CD14-positive monocyte (primary cell): ENCODE data around the gene CRTC3. TPM values are rescaled to one million over a fixed set of nuclear protein-coding genes. Genes with fewer than 3 reads are reported as not detected.
A peak's percentile ranks its signal among the peaks of the same experiment; 100 is the strongest.
"Not testable (repeated sequence)": the region's sequence is repeated elsewhere in the genome, so short reads cannot be mapped to it uniquely, and the experiment has no call there.

Source experiments
- DNase-seq, 3 donors: peaks; one replicate each; pipeline ENCODE4 v3.0.0-alpha.2; 2011 to 2022
- H2AFZ ChIP-seq: 2 replicates; pipeline ENCODE4 v1.6.0; 2012; ENCODE audit warnings: mild to moderate bottlenecking, low read depth, low read length, inconsistent platforms; ENCODE audit not compliant: insufficient read depth, poor library complexity, severe bottlenecking
- H3K27ac ChIP-seq, 2 donors: 1 replicate in 1 of 2; 2 replicates in 1 of 2; pipeline ENCODE4 v1.5.1; 2012 to 2013; ENCODE audit warnings: low read length in 2 of 2, control low read depth in 1 of 2, inconsistent platforms in 1 of 2, low read depth in 1 of 2, mild to moderate bottlenecking in 1 of 2
- H3K27me3 ChIP-seq, 2 donors: one replicate each; pipeline versions ENCODE4 v1.6.0 to v1.6.1; 2011 to 2013; ENCODE audit warnings: low read length in 2 of 2; ENCODE audit not compliant: control insufficient read depth in 2 of 2, insufficient read depth in 2 of 2
- H3K36me3 ChIP-seq, 2 donors: replicated peaks in 1 of 2; 1 replicate in 1 of 2; 2 replicates in 1 of 2; pipeline versions ENCODE4 v1.5.1 to v1.6.1; 2012 to 2013; ENCODE audit warnings: low read length in 2 of 2, control low read depth in 1 of 2, inconsistent platforms in 1 of 2, mild to moderate bottlenecking in 1 of 2; ENCODE audit not compliant: insufficient read depth in 2 of 2, control insufficient read depth in 1 of 2
- H3K4me1 ChIP-seq, 2 donors: 1 replicate in 1 of 2; 2 replicates in 1 of 2; pipeline versions ENCODE4 v1.5.1 to v1.6.1; 2012 to 2013; ENCODE audit warnings: low read length in 2 of 2, control low read depth in 1 of 2, inconsistent platforms in 1 of 2, mild to moderate bottlenecking in 1 of 2, moderate library complexity in 1 of 2; ENCODE audit not compliant: insufficient read depth in 2 of 2, control insufficient read depth in 1 of 2
- H3K4me2 ChIP-seq: replicated peaks from 2 replicates; pipeline ENCODE3; 2012; ENCODE audit warnings: low read length, moderate library complexity, mild to moderate bottlenecking; ENCODE audit not compliant: poor library complexity, severe bottlenecking; ENCODE audit errors: extremely low read depth
- H3K4me3 ChIP-seq, 3 experiments: fragments of 200-600 bp in 1 of 3; sonication (generic) in 1 of 3; replicated peaks in 1 of 3; 1 replicate in 2 of 3; 2 replicates in 1 of 3; pipeline ENCODE4 v1.5.1; 2011 to 2013; ENCODE audit warnings: low read length in 3 of 3, mild to moderate bottlenecking in 3 of 3, control low read depth in 2 of 3, low read depth in 2 of 3, inconsistent platforms in 1 of 3, moderate library complexity in 1 of 3
- H3K79me2 ChIP-seq: 2 replicates; pipeline ENCODE4 v1.6.0; 2012; ENCODE audit warnings: mild to moderate bottlenecking, control low read depth, inconsistent platforms, low read length, moderate library complexity; ENCODE audit not compliant: insufficient read depth
- H3K9ac ChIP-seq: 2 replicates; pipeline ENCODE4 v1.6.0; 2017; ENCODE audit warnings: low read length, mild to moderate bottlenecking; ENCODE audit not compliant: insufficient read depth, poor library complexity, severe bottlenecking
- H3K9me3 ChIP-seq, 2 donors: replicated peaks in 1 of 2; 1 replicate in 1 of 2; 2 replicates in 1 of 2; pipeline versions ENCODE4 v1.5.1 to v1.6.1; 2012 to 2013; ENCODE audit warnings: low read length in 2 of 2, control low read depth in 1 of 2; ENCODE audit not compliant: control insufficient read depth in 1 of 2, insufficient read depth in 1 of 2
- H4K20me1 ChIP-seq: 2 replicates; pipeline ENCODE4 v1.6.0; 2012; ENCODE audit warnings: mild to moderate bottlenecking, low read length, control low read depth, moderate library complexity; ENCODE audit not compliant: insufficient read depth
- H3K27ac Mint-ChIP-seq, 7 donors: one replicate each; pipeline ENCODE4 v1.8.0; 2020; ENCODE audit warnings: mild to moderate bottlenecking in 7 of 7, mixed read lengths in 7 of 7, moderate library complexity in 6 of 7, inconsistent platforms in 2 of 7
- H3K27me3 Mint-ChIP-seq, 3 donors: one replicate each; pipeline ENCODE4 v1.8.0; 2021 to 2022; ENCODE audit warnings: low read depth in 3 of 3, mild to moderate bottlenecking in 3 of 3, mixed read lengths in 3 of 3, moderate library complexity in 3 of 3, inconsistent platforms in 1 of 3
- H3K36me3 Mint-ChIP-seq, 2 donors: one replicate each; pipeline ENCODE4 v1.8.0; 2020; ENCODE audit warnings: mixed read lengths in 2 of 2, inconsistent platforms in 1 of 2, mild to moderate bottlenecking in 1 of 2
- H3K4me1 Mint-ChIP-seq: one replicate; pipeline ENCODE4 v1.8.0; 2020; ENCODE audit warnings: mild to moderate bottlenecking, mixed read lengths
- H3K4me3 Mint-ChIP-seq, 2 donors: one replicate each; pipeline ENCODE4 v1.8.0; 2020; ENCODE audit warnings: mild to moderate bottlenecking in 2 of 2, mixed read lengths in 2 of 2, moderate library complexity in 1 of 2
- H3K9me3 Mint-ChIP-seq, 7 donors: one replicate each; pipeline ENCODE4 v1.8.0; 2020 to 2022; ENCODE audit warnings: mixed read lengths in 7 of 7, mild to moderate bottlenecking in 6 of 7, moderate library complexity in 6 of 7, inconsistent platforms in 2 of 7
- CTCF ChIP-seq: fragments of 200-600 bp; IDR thresholded peaks from one replicate; pipeline ENCODE4 v1.8.0; 2022; ENCODE audit warnings: antibody characterized with exemption, mild to moderate bottlenecking
- WGBS: methylation state at CpG from one replicate; pipeline ENCODE4 v1.1.5; 2013; ENCODE audit warnings: missing lambda C conversion rate; ENCODE audit not compliant: insufficient coverage; 5-methylcytosine and 5-hydroxymethylcytosine counted together
- intact Hi-C, 2 donors: fragments of 100-400 bp; cut with micrococcal nuclease; formaldehyde crosslinking; loops; one replicate each; pipeline versions ENCODE4 v1.15.0 to v1.15.1; 2023
- polyA plus RNA-seq, 3 donors: library from polyadenylated mRNA; depleted of rRNA in 1 of 3; unstranded in 2 of 3; stranded (reverse) in 1 of 3; fragments of 300-500 nt in 2 of 3; fragments of >200 nt in 1 of 3; fragmentation: Illumina TruSeq in 2 of 3; gene quantifications; 1 replicate in 2 of 3; 2 replicates in 1 of 3; pipeline ENCODE4 v1.2.3, GENCODE V29; 2012 to 2021

CRTC3 gene
- polyA plus RNA-seq, 3 donors: 6.0 to 25.4 (median 12.2) TPM

- H3K36me3 Mint-ChIP-seq, H3K27ac Mint-ChIP-seq, H3K27me3 ChIP-seq, H3K9ac ChIP-seq, intact Hi-C loops, H3K4me2 ChIP-seq, H3K9me3 ChIP-seq, H4K20me1 ChIP-seq, H3K36me3 ChIP-seq, H3K9me3 Mint-ChIP-seq, DNase-seq, H2AFZ ChIP-seq, H3K4me3 ChIP-seq, H3K27me3 Mint-ChIP-seq, H3K27ac ChIP-seq: not testable (repeated sequence)
- Histone ChIP-seq H3K79me2 (peaks cover 22% of the 10 kb centered on the region), H3K4me1 (peaks cover 42 to 46% of the 10 kb centered on the region in 2 donors)
- Mint-ChIP-seq H3K4me1 (peaks cover 51% of the 10 kb centered on the region), H3K4me3 (peak overlapping the region; percentile 86 to 89)
- WGBS: 100% methylated on average over 3 of the region's 10 CpGs
Measured at GRCh38 chr15:90664081-90664461, 134.3 kb downstream of the CRTC3 start.

DNA sequence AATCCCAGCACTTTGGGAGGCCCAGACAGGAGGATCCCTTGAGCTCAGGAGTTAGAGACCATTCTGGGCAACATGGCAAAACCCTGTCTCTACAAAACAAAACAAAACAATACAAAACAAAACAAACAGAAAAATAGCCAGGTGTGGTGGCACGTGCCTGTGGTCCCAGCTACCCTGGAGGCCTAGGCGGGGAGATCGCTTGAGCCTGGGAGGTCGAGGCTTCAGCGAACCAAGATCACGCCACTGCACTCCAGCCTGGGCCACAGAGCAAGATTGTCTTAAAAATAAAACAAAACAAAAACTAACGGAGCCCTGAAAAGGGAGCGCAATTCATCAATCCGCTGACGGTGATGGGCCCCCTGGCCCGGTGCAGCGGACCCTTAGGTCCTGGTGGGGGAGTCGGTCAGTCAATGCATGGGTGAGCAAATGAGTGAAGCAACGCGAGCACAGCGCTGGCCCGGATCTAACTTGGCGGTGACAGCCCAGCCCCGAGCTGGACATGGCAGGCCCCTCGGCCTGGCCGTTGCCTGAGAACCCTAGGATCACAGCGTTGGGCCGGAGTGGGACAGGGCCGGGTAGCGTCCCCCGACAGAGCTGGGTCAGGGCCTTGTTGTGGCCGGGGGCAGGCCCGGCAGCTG, 135.0 kb downstream of the CRTC3 start:
- intact Hi-C loops: loop anchor here in 1 of 2 donors (5.0 kb wide), 1 partner anchor 38 kb away; no protein-coding TSS in a partner anchor

More for the DNA sequence above, 135.0 kb downstream of the CRTC3 start:
- Histone ChIP-seq H3K9ac (peak overlapping the region; percentile 91), H3K4me2 (peak overlapping the region; percentile 88), H4K20me1 (no peaks in the 10 kb centered on the region), H2AFZ (peak overlapping the region; percentile 98), H3K27me3 (no peaks in the 10 kb centered on the region), H3K36me3 (no peaks in the 10 kb centered on the region), H3K79me2 (peaks cover 22% of the 10 kb centered on the region), H3K4me3 (peak overlapping the region; percentile 51 to 88 (median 71)), H3K9me3 (no peaks in the 10 kb centered on the region), H3K4me1 (peaks cover 35 to 39% of the 10 kb centered on the region in 2 donors), H3K27ac (peak overlapping the region; percentile 57 to 90)
- Mint-ChIP-seq H3K4me3 (peak overlapping the region; percentile 86 to 89), H3K4me1 (peaks cover 44% of the 10 kb centered on the region), H3K27me3 (peaks cover 0 to 10% (median 2%) of the 10 kb centered on the region in 3 donors), H3K36me3 (peaks cover 0 to 3% of the 10 kb centered on the region in 2 donors), H3K9me3 (peaks cover 0 to 2% (median 0%) of the 10 kb centered on the region in 7 donors), H3K27ac (peak overlapping the region; percentile 57 to 92 (median 76))
- no peak for TF ChIP-seq CTCF
- 46% methylated on average over 25 of the region's 28 CpGs for WGBS
- peak in 2 of 3 donors; percentile 23 to 37 for DNase-seq
